ENCODE results near the gene DKK1.
"Not testable (repeated sequence)": the region's sequence is repeated elsewhere in the genome, so short reads cannot be mapped to it uniquely, and the experiment has no call there.

Gene DKK1

GRCh38 chr10:52348037-52348564 lies 34.0 kb downstream of the DKK1 start:
- no peaks in the 10 kb centered on the region for H3K4me1 ChIP-seq (ENCODE audit: insufficient read depth, insufficient read length)
- TF ChIP-seq SUZ12 (IDR thresholded peaks at IDR 0.05; ENCODE audit: extremely low read depth, insufficient read depth, insufficient read length) (no peak), ZNF274 (IDR thresholded peaks at IDR 0.05; ENCODE audit: low read depth, low read length) (no peak), YY1 (IDR thresholded peaks at IDR 0.05; ENCODE audit: insufficient read depth, insufficient read length) (no peak)
- H3K36me3 ChIP-seq (ENCODE audit: insufficient read depth, insufficient read length, low read length): no peaks in the 10 kb centered on the region
- peaks cover 9% of the 10 kb centered on the region; the same call in 1 of the 2 replicates for H3K9me3 ChIP-seq (ENCODE audit: insufficient read depth, low read length)
- DNase-seq (ENCODE audit: low read depth, low spot score): no peak
- H3K9ac ChIP-seq (ENCODE audit: insufficient read length, low read depth): no peak overlapping the region
- no peaks in the 10 kb centered on the region for H3K27me3 ChIP-seq (ENCODE audit: insufficient read depth, insufficient read length)
- no peak overlapping the region for H3K4me3 ChIP-seq (ENCODE audit: insufficient read length, low read depth)

DNA sequence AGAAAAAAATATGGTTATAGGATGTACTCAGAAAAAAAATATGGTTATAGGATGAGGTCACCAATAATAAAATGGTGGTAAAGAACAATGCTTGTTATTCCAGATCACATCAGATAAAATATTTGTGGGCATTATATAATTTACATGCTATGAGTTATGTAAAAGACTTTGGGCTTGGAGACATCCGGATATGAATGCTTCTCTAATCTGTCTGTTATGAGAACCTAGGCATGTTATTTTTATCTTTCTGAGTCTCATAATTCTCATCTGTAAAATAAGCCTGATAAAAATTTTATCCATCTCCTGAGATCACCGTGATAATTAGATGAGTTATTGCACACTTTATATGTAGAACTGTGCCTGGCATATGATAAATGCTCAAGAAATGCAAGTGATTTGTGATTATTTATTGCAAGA lies 37.8 kb downstream of the DKK1 start:
- no peaks in the 10 kb centered on the region for H3K36me3 ChIP-seq (ENCODE audit: insufficient read depth, insufficient read length, low read length)
- H3K9me3 ChIP-seq (ENCODE audit: insufficient read depth, low read length): peaks cover 9% of the 10 kb centered on the region; the same call in 1 of the 2 replicates
- no peaks in the 10 kb centered on the region for H3K4me1 ChIP-seq (ENCODE audit: insufficient read depth, insufficient read length)
- TF ChIP-seq SUZ12 (IDR thresholded peaks at IDR 0.05; ENCODE audit: extremely low read depth, insufficient read depth, insufficient read length) (no peak), YY1 (IDR thresholded peaks at IDR 0.05; ENCODE audit: insufficient read depth, insufficient read length) (no peak)
- no peak overlapping the region for H3K9ac ChIP-seq (ENCODE audit: insufficient read length, low read depth)
- DNase-seq (ENCODE audit: low read depth, low spot score): no peak
- H3K27me3 ChIP-seq (ENCODE audit: insufficient read depth, insufficient read length): no peaks in the 10 kb centered on the region
- no peak overlapping the region for H3K4me3 ChIP-seq (ENCODE audit: insufficient read length, low read depth)

- no peak overlapping the region for H3K9ac ChIP-seq (ENCODE audit: insufficient read length, low read depth)
- H3K9me3 ChIP-seq (ENCODE audit: insufficient read depth, low read length): peaks cover 1% of the 10 kb centered on the region; the same call in 1 of the 2 replicates
- no peaks in the 10 kb centered on the region for H3K27me3 ChIP-seq (ENCODE audit: insufficient read depth, insufficient read length)
- no peaks in the 10 kb centered on the region for H3K36me3 ChIP-seq (ENCODE audit: insufficient read depth, insufficient read length, low read length)
- H3K4me1 ChIP-seq (ENCODE audit: insufficient read depth, insufficient read length): no peaks in the 10 kb centered on the region
- TF ChIP-seq YY1 (IDR thresholded peaks at IDR 0.05; ENCODE audit: insufficient read depth, insufficient read length) (no peak), SUZ12 (IDR thresholded peaks at IDR 0.05; ENCODE audit: extremely low read depth, insufficient read depth, insufficient read length) (no peak), ZNF274 (IDR thresholded peaks at IDR 0.05; ENCODE audit: low read depth, low read length) (no peak)
- H3K4me3 ChIP-seq (ENCODE audit: insufficient read length, low read depth): no peak overlapping the region
- no peak for DNase-seq (ENCODE audit: low read depth, low spot score)
These were observed 39.1 kb downstream of the DKK1 start for GRCh38 chr10:52353205-52353604.

- H3K4me1 ChIP-seq (ENCODE audit: insufficient read depth, insufficient read length): no peaks in the 10 kb centered on the region
- H3K9ac ChIP-seq (ENCODE audit: insufficient read length, low read depth): no peak overlapping the region
- H3K36me3 ChIP-seq (ENCODE audit: insufficient read depth, insufficient read length, low read length): no peaks in the 10 kb centered on the region
- DNase-seq (ENCODE audit: low read depth, low spot score): no peak
- no peaks in the 10 kb centered on the region for H3K27me3 ChIP-seq (ENCODE audit: insufficient read depth, insufficient read length)
- H3K4me3 ChIP-seq (ENCODE audit: insufficient read length, low read depth): no peak overlapping the region
- TF ChIP-seq SUZ12 (IDR thresholded peaks at IDR 0.05; ENCODE audit: extremely low read depth, insufficient read depth, insufficient read length) (no peak), YY1 (IDR thresholded peaks at IDR 0.05; ENCODE audit: insufficient read depth, insufficient read length) (no peak), ZNF274 (IDR thresholded peaks at IDR 0.05; ENCODE audit: low read depth, low read length) (no peak)
- no peaks in the 10 kb centered on the region for H3K9me3 ChIP-seq (ENCODE audit: insufficient read depth, low read length)
These were observed 39.9 kb downstream of the DKK1 start for GRCh38 chr10:52353960-52354394.

- Histone ChIP-seq H3K4me1 (ENCODE audit: insufficient read depth, insufficient read length) (no peaks in the 10 kb centered on the region), H3K27me3 (ENCODE audit: insufficient read depth, insufficient read length) (no peaks in the 10 kb centered on the region), H3K36me3 (ENCODE audit: insufficient read depth, insufficient read length, low read length) (no peaks in the 10 kb centered on the region), H3K9me3 (ENCODE audit: insufficient read depth, low read length) (no peaks in the 10 kb centered on the region), H3K4me3 (ENCODE audit: insufficient read length, low read depth) (no peak overlapping the region), H3K9ac (ENCODE audit: insufficient read length, low read depth) (no peak overlapping the region)
- no peak for DNase-seq (ENCODE audit: low read depth, low spot score)
- TF ChIP-seq SUZ12 (IDR thresholded peaks at IDR 0.05; ENCODE audit: extremely low read depth, insufficient read depth, insufficient read length): no peak
- no peak for TF ChIP-seq ZNF274 (IDR thresholded peaks at IDR 0.05; ENCODE audit: low read depth, low read length)
- no peak for TF ChIP-seq YY1 (IDR thresholded peaks at IDR 0.05; ENCODE audit: insufficient read depth, insufficient read length)
These were observed 43.9 kb downstream of the DKK1 start for GRCh38 chr10:52357971-52358370.

- H3K9me3 ChIP-seq (ENCODE audit: insufficient read depth, low read length): no peaks in the 10 kb centered on the region
These were observed 45.4 kb downstream of the DKK1 start for GRCh38 chr10:52359441-52359840.

DNA sequence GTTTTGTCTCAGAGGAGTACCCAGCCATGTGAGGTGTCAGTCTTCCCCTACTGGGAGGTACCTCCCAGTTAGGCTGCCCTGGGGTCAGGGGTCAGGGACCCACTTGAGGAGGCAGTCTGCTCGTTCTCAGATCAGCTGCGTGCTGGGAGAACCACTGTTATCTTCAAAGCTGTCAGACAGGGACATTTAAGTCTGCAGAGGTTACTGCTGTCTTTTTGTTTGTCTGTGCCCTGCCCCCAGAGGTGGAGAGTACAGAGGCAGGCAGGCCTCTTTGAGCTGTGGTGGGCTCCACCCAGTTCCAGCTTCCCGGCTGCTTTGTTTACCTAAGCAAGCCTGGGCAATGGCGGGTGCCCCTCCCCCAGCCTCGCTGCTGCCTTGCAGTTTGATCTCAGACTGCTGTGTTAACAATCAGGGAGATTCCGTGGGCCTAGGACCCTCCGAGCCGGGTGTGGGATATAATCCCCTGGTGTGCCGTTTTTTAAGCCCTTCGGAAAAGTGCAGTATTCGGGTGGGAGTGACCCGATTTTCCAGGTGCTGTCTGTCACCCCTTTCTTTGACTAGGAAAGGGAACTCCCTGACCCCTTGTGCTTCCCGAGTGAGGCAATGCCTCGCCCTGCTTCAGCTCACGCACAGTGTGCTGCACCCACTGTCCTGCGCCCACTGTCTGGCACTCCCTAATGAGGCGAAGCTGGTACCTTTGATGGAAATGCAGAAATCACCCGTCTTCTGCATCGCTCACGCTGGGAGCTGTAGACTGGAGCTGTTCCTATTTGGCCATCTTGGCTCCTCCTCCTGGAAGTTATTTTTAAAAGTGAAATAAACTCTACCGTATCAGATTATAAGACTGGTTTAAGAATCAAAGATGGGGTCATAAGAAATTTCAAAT lies 51.7 kb downstream of the DKK1 start:
- H3K4me3 ChIP-seq (ENCODE audit: insufficient read length, low read depth); H3K36me3 ChIP-seq (ENCODE audit: insufficient read depth, insufficient read length, low read length); H3K4me1 ChIP-seq (ENCODE audit: insufficient read depth, insufficient read length); H3K9ac ChIP-seq (ENCODE audit: insufficient read length, low read depth); DNase-seq (ENCODE audit: low read depth, low spot score); H3K27me3 ChIP-seq (ENCODE audit: insufficient read depth, insufficient read length): not testable (repeated sequence)
- peaks cover 14% of the 10 kb centered on the region; the same call in 1 of the 2 replicates for H3K9me3 ChIP-seq (ENCODE audit: insufficient read depth, low read length)

More at GRCh38 chr10:52359441-52359840, 45.4 kb downstream of the DKK1 start:
- TF ChIP-seq SUZ12 (IDR thresholded peaks at IDR 0.05; ENCODE audit: extremely low read depth, insufficient read depth, insufficient read length): no peak
- TF ChIP-seq YY1 (IDR thresholded peaks at IDR 0.05; ENCODE audit: insufficient read depth, insufficient read length): no peak
- no peak for TF ChIP-seq ZNF274 (IDR thresholded peaks at IDR 0.05; ENCODE audit: low read depth, low read length)
- no peaks in the 10 kb centered on the region for H3K36me3 ChIP-seq (ENCODE audit: insufficient read depth, insufficient read length, low read length)
- no peaks in the 10 kb centered on the region for H3K27me3 ChIP-seq (ENCODE audit: insufficient read depth, insufficient read length)
- no peaks in the 10 kb centered on the region for H3K4me1 ChIP-seq (ENCODE audit: insufficient read depth, insufficient read length)
- no peak overlapping the region for H3K4me3 ChIP-seq (ENCODE audit: insufficient read length, low read depth)
- no peak overlapping the region for H3K9ac ChIP-seq (ENCODE audit: insufficient read length, low read depth)
- no peak for DNase-seq (ENCODE audit: low read depth, low spot score)

Data from NT2/D1 (cell line).